BE2C (cell line): ENCODE results near the gene OSBPL3.

ENCODE experiments used
- DNase-seq: peaks from one replicate; pipeline ENCODE4 v3.0.0-alpha.2; 2020
- H3K27me3 ChIP-seq: fragments of 250-450 bp; sonication (Bioruptor Pico); 2 replicates; pipeline ENCODE4 v1.5.1; 2020; ENCODE audit warnings: mild to moderate bottlenecking
- H3K36me3 ChIP-seq: fragments of 250-450 bp; sonication (Bioruptor Pico); 2 replicates; pipeline ENCODE4 v1.5.1; 2020; ENCODE audit warnings: mild to moderate bottlenecking
- H3K4me1 ChIP-seq: fragments of 250-450 bp; sonication (Bioruptor Pico); 2 replicates; pipeline ENCODE4 v1.5.1; 2020
- H3K4me3 ChIP-seq: 2 replicates; pipeline ENCODE4 v1.5.1; 2011; ENCODE audit warnings: low read depth, low read length
- H3K9me3 ChIP-seq: fragments of 250-450 bp; sonication (Bioruptor Pico); 2 replicates; pipeline ENCODE4 v1.5.1; 2020
- TF ChIP-seq, protein P1 (sequence below): IDR thresholded peaks from 2 replicates; pipeline ENCODE4 v1.5.1; 2012; ENCODE audit warnings: mild to moderate bottlenecking, low read depth, low read length

The OSBPL3 gene

DNA sequence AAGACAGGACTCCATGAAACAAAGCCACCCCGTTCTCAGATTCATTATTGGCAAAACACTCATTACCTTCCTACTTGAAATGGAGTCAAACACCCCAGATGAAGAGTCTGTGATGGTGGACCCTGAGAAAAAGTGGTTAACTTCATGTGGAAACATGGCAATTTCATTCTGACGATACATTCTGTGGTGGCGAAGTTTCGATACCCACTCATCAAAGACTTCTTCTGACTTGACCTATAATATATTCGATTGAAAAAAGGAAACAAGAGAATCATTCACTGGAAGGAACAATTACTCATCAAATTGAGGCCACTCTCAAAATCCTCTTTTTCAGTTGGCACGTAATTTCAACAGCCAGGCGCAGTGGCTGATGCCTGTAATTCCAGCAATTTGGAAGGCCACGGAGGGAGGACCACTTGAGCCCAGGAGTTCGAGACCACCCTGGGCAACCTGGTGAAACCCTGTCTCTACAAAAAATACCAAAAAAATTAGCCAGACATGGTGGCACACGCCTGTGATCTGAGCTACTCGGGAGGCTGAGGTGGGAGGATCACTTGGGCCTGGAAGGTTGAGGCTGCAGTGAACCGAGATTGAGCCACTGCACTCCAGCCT lies 113.9 kb downstream of the OSBPL3 start:
- Histone ChIP-seq H3K4me3 (no peak overlapping the region), H3K27me3 (no peaks in the 10 kb centered on the region), H3K36me3 (peaks cover 49% of the 10 kb centered on the region), H3K4me1 (peaks cover 19% of the 10 kb centered on the region), H3K9me3 (no peaks in the 10 kb centered on the region)
- no peak for DNase-seq
- TF ChIP-seq, protein P1, sequence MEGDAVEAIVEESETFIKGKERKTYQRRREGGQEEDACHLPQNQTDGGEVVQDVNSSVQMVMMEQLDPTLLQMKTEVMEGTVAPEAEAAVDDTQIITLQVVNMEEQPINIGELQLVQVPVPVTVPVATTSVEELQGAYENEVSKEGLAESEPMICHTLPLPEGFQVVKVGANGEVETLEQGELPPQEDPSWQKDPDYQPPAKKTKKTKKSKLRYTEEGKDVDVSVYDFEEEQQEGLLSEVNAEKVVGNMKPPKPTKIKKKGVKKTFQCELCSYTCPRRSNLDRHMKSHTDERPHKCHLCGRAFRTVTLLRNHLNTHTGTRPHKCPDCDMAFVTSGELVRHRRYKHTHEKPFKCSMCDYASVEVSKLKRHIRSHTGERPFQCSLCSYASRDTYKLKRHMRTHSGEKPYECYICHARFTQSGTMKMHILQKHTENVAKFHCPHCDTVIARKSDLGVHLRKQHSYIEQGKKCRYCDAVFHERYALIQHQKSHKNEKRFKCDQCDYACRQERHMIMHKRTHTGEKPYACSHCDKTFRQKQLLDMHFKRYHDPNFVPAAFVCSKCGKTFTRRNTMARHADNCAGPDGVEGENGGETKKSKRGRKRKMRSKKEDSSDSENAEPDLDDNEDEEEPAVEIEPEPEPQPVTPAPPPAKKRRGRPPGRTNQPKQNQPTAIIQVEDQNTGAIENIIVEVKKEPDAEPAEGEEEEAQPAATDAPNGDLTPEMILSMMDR = no peak

DNA sequence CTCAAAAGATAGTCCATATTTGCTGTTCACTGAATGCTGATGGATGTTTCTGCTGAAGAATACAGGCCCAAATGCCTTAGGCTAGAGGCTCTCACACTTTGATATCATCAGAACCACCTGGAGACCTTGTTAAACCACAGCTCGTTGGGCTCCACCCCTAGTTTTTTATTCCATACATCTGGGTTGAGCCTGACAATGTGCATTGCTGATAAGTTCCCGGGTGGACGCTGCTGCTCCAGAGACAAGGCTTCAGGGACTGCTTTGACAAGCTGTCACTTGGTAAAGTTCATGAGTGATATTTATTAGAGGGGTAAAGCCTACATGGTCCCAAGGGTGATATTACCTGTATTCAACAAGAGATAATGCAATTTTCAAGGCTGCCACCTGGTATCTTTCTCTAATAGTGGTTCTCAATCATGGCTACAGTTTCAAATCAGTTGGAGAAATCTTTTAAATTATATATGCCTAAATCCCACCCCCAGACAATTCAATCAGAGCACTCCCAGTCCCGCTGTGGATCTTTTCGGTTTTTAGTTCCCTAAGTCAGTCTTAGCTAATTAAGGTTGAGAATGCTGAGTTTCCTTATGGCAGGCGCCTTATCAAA lies 115.7 kb downstream of the OSBPL3 start:
- Histone ChIP-seq H3K4me1 (peaks cover 19% of the 10 kb centered on the region), H3K27me3 (no peaks in the 10 kb centered on the region), H3K9me3 (no peaks in the 10 kb centered on the region), H3K36me3 (peaks cover 46% of the 10 kb centered on the region), H3K4me3 (no peak overlapping the region)
- TF ChIP-seq, protein P1 = no peak
- DNase-seq = peak; percentile 40

DNA sequence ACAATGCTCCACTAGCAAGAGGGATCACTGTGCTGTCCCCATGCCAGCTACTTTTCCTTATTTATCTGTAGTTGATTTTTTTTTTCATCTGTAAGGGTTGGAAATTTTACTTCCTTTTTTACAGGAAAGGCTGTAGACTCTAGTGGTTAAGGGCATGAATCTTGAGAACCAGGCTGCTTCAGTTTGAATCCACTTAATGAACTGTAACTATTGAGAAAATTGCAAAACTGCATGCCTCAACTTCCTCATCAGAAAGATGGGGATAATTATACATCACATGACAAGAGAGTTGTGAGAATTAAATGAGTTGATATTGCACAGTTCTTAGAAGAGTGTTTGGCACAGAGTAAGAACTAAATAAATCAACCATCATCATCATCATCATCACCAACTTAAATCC lies 116.4 kb downstream of the OSBPL3 start:
- H3K4me3 ChIP-seq = no peak overlapping the region
- peaks cover 46% of the 10 kb centered on the region for H3K36me3 ChIP-seq
- H3K9me3 ChIP-seq = no peaks in the 10 kb centered on the region
- no peaks in the 10 kb centered on the region for H3K27me3 ChIP-seq
- TF ChIP-seq, protein P1 = no peak
- H3K4me1 ChIP-seq = peaks cover 13% of the 10 kb centered on the region
- DNase-seq = no peak

DNA sequence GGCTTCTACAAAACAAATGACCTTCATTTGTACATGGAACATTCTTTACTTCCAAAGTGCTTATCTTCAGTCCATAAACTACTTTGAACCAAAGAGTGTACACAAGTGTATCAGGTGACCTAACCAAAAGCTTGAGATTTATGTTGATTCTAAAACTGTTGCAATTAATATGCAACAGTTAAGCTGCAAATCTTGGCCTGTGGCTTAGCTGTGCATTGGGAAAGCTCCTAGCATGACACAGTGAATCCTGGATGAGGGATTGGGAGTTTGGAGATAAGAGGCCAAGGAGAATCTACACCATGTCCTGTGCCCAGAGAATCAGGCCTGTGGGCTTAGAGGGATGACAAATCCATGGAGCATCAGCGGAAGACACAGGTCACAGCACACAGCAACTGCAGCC lies 117.5 kb downstream of the OSBPL3 start:
- Histone ChIP-seq H3K4me1 (peaks cover 10% of the 10 kb centered on the region), H3K9me3 (no peaks in the 10 kb centered on the region), H3K4me3 (no peak overlapping the region), H3K27me3 (no peaks in the 10 kb centered on the region), H3K36me3 (peaks cover 44% of the 10 kb centered on the region)
- DNase-seq = no peak
- TF ChIP-seq, protein P1 = no peak

DNA sequence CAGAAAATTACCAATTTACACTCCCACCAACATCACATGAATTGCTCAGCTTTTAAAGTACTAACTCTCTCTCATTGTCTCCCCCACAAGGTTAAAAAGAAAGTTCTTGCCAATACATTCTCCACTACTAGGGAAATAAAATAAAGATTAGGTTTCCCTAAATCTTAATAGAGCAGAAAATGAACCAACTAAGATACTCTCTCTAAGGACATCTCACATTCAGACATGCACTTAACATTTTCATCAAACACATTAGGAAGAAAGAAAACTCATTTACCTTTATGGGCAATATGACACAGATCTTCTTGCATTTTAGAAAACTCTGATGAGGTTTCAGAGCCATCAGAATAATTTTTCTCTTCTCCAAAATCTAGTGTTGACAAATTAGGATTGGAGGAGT lies 118.6 kb downstream of the OSBPL3 start:
- Histone ChIP-seq H3K27me3 (no peaks in the 10 kb centered on the region), H3K4me1 (peaks cover 10% of the 10 kb centered on the region), H3K4me3 (no peak overlapping the region), H3K36me3 (peaks cover 39% of the 10 kb centered on the region), H3K9me3 (no peaks in the 10 kb centered on the region)
- no peak for DNase-seq
- TF ChIP-seq, protein P1 = no peak

DNA sequence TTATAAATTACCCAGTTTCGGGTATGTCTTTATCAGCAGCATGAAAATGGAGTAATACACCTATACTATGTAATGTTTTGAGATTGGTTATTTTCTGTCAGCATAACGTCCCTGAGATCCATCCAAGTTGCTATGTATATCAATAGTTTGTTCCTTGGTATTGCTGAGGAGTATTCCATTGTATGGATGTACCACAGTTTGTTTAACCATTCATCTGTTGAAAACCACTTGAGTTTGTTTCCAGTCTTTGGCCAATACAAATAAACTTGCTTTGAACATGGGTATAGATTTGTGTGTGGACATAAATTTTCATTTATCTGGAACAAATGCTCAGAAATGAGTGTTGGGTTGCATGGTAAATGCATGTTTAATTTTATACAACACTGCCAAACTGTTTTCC lies 119.4 kb downstream of the OSBPL3 start:
- H3K27me3 ChIP-seq = no peaks in the 10 kb centered on the region
- no peak overlapping the region for H3K4me3 ChIP-seq
- no peaks in the 10 kb centered on the region for H3K9me3 ChIP-seq
- DNase-seq = no peak
- H3K36me3 ChIP-seq = peaks cover 34% of the 10 kb centered on the region
- peaks cover 10% of the 10 kb centered on the region for H3K4me1 ChIP-seq
- TF ChIP-seq, protein P1 = no peak
